HL-60 (cell line): ENCODE data around the gene TNIK.

Source experiments
- CTCF ChIP-seq: IDR thresholded peaks from one replicate; pipeline ENCODE4 v1.5.1; 2011; ENCODE audit warnings: low read length, control low read depth, inconsistent platforms; ENCODE audit not compliant: insufficient read depth
- GABPA ChIP-seq: IDR thresholded peaks from 2 replicates; pipeline ENCODE4 v1.6.1; 2012; ENCODE audit warnings: low read depth
- POLR2AphosphoS5 ChIP-seq: IDR thresholded peaks from 2 replicates; pipeline ENCODE4 v1.6.1; 2012; ENCODE audit warnings: low read depth

- no peak for TF ChIP-seq POLR2AphosphoS5
- TF ChIP-seq CTCF: no peak
- no peak for TF ChIP-seq GABPA
These were observed 48.0 kb upstream of the TNIK start for GRCh38 chr3:171508206-171508605.
